GM08714 (cell line): ENCODE data around the gene SPACA5B.
"Not testable (repeated sequence)": the region's sequence is repeated elsewhere in the genome, so short reads cannot be mapped to it uniquely, and the experiment has no call there.

Source experiments
- H3K4me3 ChIP-seq: fragments of 200-500 bp; sonication (Bioruptor generic); 2 replicates; pipeline ENCODE4 v1.5.1; 2014; ENCODE audit warnings: mild to moderate bottlenecking, low read length, inconsistent platforms
- ZNF274 ChIP-seq: IDR thresholded peaks from 2 replicates; pipeline ENCODE4 v1.6.1; 2012; ENCODE audit warnings: mild to moderate bottlenecking, low read depth, low read length

SPACA5B gene

DNA sequence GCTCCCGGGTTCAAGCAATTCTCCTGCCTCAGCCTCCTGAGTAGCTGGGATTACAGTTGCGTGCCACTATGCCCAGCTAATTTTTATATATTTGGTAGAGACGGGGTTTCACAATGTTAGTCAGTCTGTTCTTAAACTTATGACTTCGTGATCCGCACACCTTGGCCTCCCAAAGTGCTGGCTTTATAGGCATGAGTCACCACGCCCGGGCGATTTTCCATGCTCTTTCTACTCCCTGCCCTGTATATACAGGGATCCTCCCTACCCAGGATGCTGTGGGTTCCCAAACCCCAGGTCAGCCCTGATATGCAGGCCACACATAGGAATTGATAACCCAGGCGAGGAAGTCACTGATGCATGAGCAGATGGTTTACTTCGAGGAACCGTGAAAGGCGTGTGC lies 34.8 kb downstream of the SPACA5B start:
- no peak overlapping the region for H3K4me3 ChIP-seq
- no peak for TF ChIP-seq ZNF274

DNA sequence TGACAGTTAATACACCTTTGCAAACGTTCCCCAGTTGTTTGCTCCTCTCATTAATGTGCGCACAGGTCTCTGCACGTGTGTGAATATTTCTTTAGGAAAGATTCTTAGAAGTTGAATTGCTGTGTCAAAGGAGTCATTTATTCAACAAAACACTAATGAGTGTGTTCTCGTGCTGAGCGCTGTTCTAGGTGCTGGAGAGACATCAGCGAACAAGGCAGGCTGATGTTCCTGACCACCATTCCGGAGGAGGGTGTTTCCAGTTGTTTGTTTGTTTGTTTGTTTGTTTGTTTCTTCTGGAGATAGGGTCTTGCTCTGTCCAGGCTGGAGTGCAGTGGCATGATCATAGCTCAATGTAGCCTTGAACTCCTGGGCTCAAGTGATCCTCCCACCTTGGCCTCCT lies 35.9 kb downstream of the SPACA5B start:
- not testable (repeated sequence) for H3K4me3 ChIP-seq

GRCh38 chrX:48179691-48180090 lies 49.3 kb downstream of the SPACA5B start:
- TF ChIP-seq ZNF274: no peak
- no peak overlapping the region for H3K4me3 ChIP-seq

GRCh38 chrX:48180811-48181210 lies 50.4 kb downstream of the SPACA5B start:
- TF ChIP-seq ZNF274: no peak
- no peak overlapping the region for H3K4me3 ChIP-seq

- H3K4me3 ChIP-seq: not testable (repeated sequence)
Observed at GRCh38 chrX:48181882-48182281, 51.5 kb downstream of the SPACA5B start.
